HFF-Myc (cell line): ENCODE measurements around the gene ZDHHC5.
"Not testable (repeated sequence)": the region's sequence is repeated elsewhere in the genome, so short reads cannot be mapped to it uniquely, and the experiment has no call there.

Experiments used
- DNase-seq: peaks from one replicate; pipeline ENCODE4 v3.0.0-alpha.2; 2011; ENCODE audit warnings: low read depth; ENCODE audit errors: extremely low read depth
- H3K4me3 ChIP-seq: replicated peaks from 2 replicates; pipeline ENCODE4 v1.5.1; 2011; ENCODE audit warnings: low read depth, mild to moderate bottlenecking, control low read depth, low read length
- CTCF ChIP-seq: IDR thresholded peaks from 2 replicates; pipeline ENCODE4 v1.5.1; 2012; ENCODE audit warnings: mild to moderate bottlenecking, low read depth, low read length, control low read depth; ENCODE audit errors: missing control alignments

ZDHHC5 gene

DNA sequence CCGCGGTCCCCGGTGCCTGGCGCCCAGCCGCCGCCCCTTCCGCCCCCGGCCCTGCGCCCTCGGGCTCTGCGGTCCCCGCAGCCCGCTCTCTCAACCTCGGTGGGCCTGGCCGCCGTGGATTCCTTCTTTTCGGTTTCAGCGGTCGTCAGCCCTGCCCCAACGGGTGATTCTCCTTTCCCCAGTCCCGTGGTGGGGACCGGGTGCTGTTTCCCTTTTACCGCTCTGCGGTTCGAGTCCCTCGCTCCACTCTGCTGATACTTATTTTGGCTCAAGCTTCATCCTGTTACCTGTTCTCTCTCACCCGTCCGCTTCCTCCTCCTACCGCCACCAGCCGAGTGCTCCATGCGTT, 494 bp downstream of the ZDHHC5 start:
- no peak for TF ChIP-seq CTCF
- no peak for DNase-seq
- peak overlapping the region; percentile 59 for H3K4me3 ChIP-seq

GRCh38 chr11:57674251-57674650, 6.3 kb downstream of the ZDHHC5 start:
- TF ChIP-seq CTCF: no peak
- H3K4me3 ChIP-seq: no peak overlapping the region
- DNase-seq: no peak

GRCh38 chr11:57675176-57675941, 7.4 kb downstream of the ZDHHC5 start:
- DNase-seq: no peak
- no peak for TF ChIP-seq CTCF

DNA sequence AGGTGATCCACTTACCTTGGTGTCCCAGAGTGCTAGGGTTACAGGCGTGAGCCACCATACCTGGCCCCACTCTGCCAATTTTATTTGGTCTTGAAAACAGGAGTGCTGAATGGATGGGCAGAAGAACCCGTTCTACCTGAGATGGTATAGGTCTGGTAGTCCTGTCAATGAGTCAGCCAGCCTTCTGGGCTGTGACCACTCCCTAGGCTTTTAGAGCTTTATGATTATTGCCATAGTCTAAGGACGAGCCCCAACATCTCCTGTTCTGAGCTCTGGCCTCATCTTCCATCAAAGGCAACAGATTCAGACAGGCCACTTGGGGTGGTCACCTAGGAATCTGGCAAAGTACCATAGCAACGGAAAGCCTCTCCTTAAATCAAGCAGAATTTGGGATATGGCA, 11.5 kb downstream of the ZDHHC5 start:
- DNase-seq: no peak
- no peak for TF ChIP-seq CTCF
- no peak overlapping the region for H3K4me3 ChIP-seq

More at GRCh38 chr11:57675176-57675941, 7.4 kb downstream of the ZDHHC5 start:
- no peak overlapping the region for H3K4me3 ChIP-seq

DNA sequence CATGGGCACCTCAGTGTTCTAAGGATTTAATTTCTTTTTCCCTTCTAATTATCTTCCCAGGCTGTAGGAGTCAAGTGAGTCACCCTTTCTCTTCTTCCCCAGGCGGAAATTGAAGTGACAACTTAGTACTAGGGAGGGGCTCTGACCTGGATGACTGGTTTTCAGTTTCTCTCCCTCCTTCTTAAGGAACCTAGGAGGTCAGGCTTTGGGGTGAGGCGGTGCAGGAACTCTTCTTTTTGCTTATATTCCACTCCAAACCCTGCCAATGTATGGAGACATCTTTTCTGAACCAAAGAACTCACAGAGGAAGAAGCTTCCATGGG, 12.6 kb downstream of the ZDHHC5 start:
- TF ChIP-seq CTCF: no peak
- H3K4me3 ChIP-seq: no peak overlapping the region
- DNase-seq: no peak

- no peak for DNase-seq
- no peak for TF ChIP-seq CTCF
- H3K4me3 ChIP-seq: no peak overlapping the region
Measured at GRCh38 chr11:57681168-57681567, 13.3 kb downstream of the ZDHHC5 start.

- DNase-seq, H3K4me3 ChIP-seq: not testable (repeated sequence)
Measured at GRCh38 chr11:57690474-57690873, 22.6 kb downstream of the ZDHHC5 start.
